CD4-positive, CD25-positive, alpha-beta regulatory T cell (primary cell): ENCODE data around the gene RAC3. TPM values are rescaled to one million over a fixed set of nuclear protein-coding genes. Genes with fewer than 3 reads are reported as not detected.

Experiments
- ATAC-seq, 2 donors: fragments of 150-1000 bp; cut with Tn5 transposase; one replicate each; pipeline ENCODE4 v1.10.0; 2021; ENCODE audit warnings: low read depth in 2 of 2, moderate number of reproducible peaks in 2 of 2, moderate library complexity in 1 of 2
- DNase-seq, 3 donors: peaks; one replicate each; pipeline versions ENCODE4 v3.0.0 to v3.0.0-alpha.2; 2012 to 2022; ENCODE audit warnings: mixed read lengths in 1 of 3
- H3K27ac ChIP-seq: one replicate; pipeline ENCODE4 v1.7.0; 2013; ENCODE audit warnings: mild to moderate bottlenecking, low read length; ENCODE audit not compliant: insufficient read depth, poor library complexity, severe bottlenecking
- H3K27me3 ChIP-seq: one replicate; pipeline ENCODE4 v1.7.0; 2013; ENCODE audit warnings: low read length; ENCODE audit not compliant: control insufficient read depth, insufficient read depth
- H3K36me3 ChIP-seq: one replicate; pipeline ENCODE4 v1.7.0; 2013; ENCODE audit warnings: mild to moderate bottlenecking, low read length, moderate library complexity; ENCODE audit not compliant: control insufficient read depth, insufficient read depth
- H3K4me1 ChIP-seq: 2 replicates; pipeline ENCODE4 v1.7.0; 2013; ENCODE audit warnings: mild to moderate bottlenecking, low read length; ENCODE audit not compliant: insufficient read depth, control insufficient read depth, poor library complexity, severe bottlenecking
- H3K4me3 ChIP-seq: one replicate; pipeline ENCODE4 v1.7.0; 2013; ENCODE audit warnings: low read depth, mild to moderate bottlenecking, low read length, moderate library complexity
- H3K9me3 ChIP-seq, 2 experiments: 1 replicate in 1 of 2; 2 replicates in 1 of 2; pipeline ENCODE4 v1.7.0; 2013; ENCODE audit warnings: low read length in 2 of 2, mild to moderate bottlenecking in 1 of 2, moderate library complexity in 1 of 2; ENCODE audit not compliant: control insufficient read depth in 2 of 2
- H3K27ac Mint-ChIP-seq, 3 donors: one replicate each; pipeline ENCODE4 v1.8.0; 2020 to 2022; ENCODE audit warnings: mild to moderate bottlenecking in 3 of 3, mixed read lengths in 3 of 3, moderate library complexity in 2 of 3
- H3K27me3 Mint-ChIP-seq: one replicate; pipeline ENCODE4 v1.8.0; 2022; ENCODE audit warnings: mild to moderate bottlenecking, mixed read lengths
- H3K36me3 Mint-ChIP-seq: one replicate; pipeline ENCODE4 v1.8.0; 2020; ENCODE audit warnings: mixed read lengths
- H3K4me1 Mint-ChIP-seq, 4 donors: one replicate each; pipeline ENCODE4 v1.8.0; 2020 to 2022; ENCODE audit warnings: mixed read lengths in 4 of 4, mild to moderate bottlenecking in 1 of 4
- H3K4me3 Mint-ChIP-seq, 4 donors: one replicate each; pipeline ENCODE4 v1.8.0; 2020 to 2022; ENCODE audit warnings: mild to moderate bottlenecking in 4 of 4, mixed read lengths in 4 of 4, moderate library complexity in 3 of 4
- H3K9me3 Mint-ChIP-seq, 7 donors: one replicate each; pipeline ENCODE4 v1.8.0; 2020 to 2022; ENCODE audit warnings: mixed read lengths in 7 of 7, mild to moderate bottlenecking in 3 of 7, moderate library complexity in 2 of 7
- polyA plus RNA-seq, 4 donors: library from polyadenylated mRNA; unstranded; fragments of 300-500 nt; fragmentation: Illumina TruSeq; gene quantifications; one replicate each; pipeline ENCODE4 v1.2.3, GENCODE V29; 2021
- total RNA-seq: library from RNA; stranded (reverse); gene quantifications from one replicate; pipeline ENCODE4 v1.2.3, GENCODE V29; 2022

Gene RAC3
- total and polyA plus RNA-seq, 5 donors from 2014 or later = 0.26 to 3.6 TPM; not detected in 3

DNA sequence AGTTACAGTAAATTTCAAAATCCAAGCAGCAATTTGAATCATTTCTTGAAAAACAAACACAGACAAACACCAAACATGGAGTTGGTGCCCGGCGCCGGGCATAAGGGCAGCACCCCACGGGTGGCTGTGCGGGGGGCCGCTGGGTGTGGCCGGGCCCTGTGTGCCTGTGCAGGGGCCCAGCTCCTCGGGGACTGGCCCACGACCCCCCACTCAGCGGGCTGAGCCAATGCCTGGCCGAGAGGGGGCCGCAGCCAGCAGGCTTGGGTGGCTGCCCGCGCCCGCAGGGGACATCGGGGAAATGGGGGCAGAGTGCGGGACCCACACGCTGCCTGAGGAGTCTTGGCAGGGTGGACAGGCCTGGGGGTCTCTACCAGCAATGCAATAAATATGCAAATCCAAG lies 47.0 kb downstream of the RAC3 start:
- no peak overlapping the region for H3K27ac ChIP-seq
- no peaks in the 10 kb centered on the region for H3K4me1 ChIP-seq
- peaks cover 17% of the 10 kb centered on the region for H3K36me3 ChIP-seq
- H3K27me3 Mint-ChIP-seq = peaks cover 8% of the 10 kb centered on the region
- H3K9me3 Mint-ChIP-seq = no peaks in the 10 kb centered on the region
- no peaks in the 10 kb centered on the region for H3K27me3 ChIP-seq
- no peak overlapping the region for H3K4me3 ChIP-seq
- H3K4me3 Mint-ChIP-seq = no peak overlapping the region
- DNase-seq = no peak
- no peak for ATAC-seq
- no peak overlapping the region for H3K27ac Mint-ChIP-seq
- H3K9me3 ChIP-seq = no peaks in the 10 kb centered on the region
- H3K4me1 Mint-ChIP-seq = no peaks in the 10 kb centered on the region
- H3K36me3 Mint-ChIP-seq = no peaks in the 10 kb centered on the region

DNA sequence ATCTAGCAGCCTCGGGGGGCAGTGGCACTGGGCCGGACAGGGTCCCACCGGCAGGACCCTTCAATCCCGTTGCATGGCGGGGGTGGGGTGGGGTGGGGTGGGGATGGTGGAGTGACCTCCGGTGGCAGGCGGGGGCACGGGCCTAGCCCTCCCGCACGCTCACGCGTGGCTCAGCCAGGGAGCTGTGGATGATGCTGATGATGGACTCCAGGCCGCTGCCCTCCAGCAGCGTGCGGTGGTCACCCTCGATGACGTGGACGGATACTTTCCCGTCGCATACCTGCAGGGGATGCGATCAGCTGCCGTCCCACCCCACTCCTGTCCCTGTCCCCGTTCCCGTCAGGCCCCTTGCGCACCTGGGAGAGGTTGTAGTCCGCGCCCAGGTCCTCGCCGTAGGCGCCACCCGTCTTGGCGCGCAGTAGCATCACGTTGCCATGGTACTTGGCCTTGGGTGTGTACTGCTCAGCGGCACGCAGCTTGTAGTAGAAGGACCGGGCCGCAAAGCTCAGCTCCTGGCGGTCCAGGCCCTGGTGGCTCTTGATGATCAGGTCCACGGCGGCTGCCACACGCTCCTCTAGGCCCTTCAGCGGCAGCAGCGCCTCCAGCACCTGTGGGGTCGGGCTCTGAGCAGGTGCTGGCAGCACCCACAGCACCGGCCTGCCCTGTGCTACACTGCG lies 47.7 kb downstream of the RAC3 start:
- no peaks in the 10 kb centered on the region for H3K27me3 ChIP-seq
- no peak for ATAC-seq
- peaks cover 19% of the 10 kb centered on the region for H3K36me3 ChIP-seq
- H3K27me3 Mint-ChIP-seq = peaks cover 5% of the 10 kb centered on the region
- no peak overlapping the region for H3K4me3 Mint-ChIP-seq
- no peaks in the 10 kb centered on the region for H3K9me3 ChIP-seq
- H3K27ac ChIP-seq = no peak overlapping the region
- no peaks in the 10 kb centered on the region for H3K4me1 Mint-ChIP-seq
- H3K36me3 Mint-ChIP-seq = no peaks in the 10 kb centered on the region
- H3K9me3 Mint-ChIP-seq = no peaks in the 10 kb centered on the region
- H3K4me3 ChIP-seq = no peak overlapping the region
- H3K27ac Mint-ChIP-seq = no peak overlapping the region
- no peaks in the 10 kb centered on the region for H3K4me1 ChIP-seq
- no peak for DNase-seq

DNA sequence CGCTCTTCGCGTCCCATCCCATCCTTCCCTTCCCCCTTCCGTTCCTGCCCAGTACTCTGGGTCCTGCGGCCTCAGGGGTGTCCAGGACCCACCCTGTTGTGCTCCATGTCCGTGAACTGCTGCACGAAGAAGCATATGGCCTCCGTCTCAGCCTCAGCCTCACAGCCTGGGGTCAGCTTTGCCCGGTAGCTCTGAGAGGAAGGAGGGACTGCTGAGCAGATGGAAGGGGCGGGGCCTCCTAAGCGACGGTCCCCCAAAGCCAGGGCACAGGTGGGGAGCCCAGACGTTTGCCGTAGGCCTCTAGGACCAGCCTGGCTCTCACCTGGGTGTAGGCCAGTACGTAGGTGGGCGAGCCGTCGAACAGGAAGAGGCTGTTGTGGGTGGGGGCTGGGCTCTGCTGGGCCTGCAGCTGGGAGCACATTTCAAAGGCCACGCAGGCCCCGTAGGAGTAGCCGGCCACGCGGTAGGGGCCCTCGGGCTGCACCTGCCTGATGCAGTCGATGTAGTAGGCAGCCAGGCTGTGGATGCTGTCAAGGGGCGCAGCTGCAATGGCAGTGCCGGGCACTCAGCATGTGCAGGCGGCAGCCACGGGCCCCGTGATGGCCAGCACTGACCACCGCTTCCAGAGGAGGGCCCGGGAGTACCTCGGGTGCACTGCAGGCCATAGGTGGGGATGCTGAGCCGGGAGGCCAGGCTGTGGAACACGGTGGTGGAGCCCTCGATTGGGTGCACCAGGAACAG lies 48.7 kb downstream of the RAC3 start:
- Histone ChIP-seq H3K27me3 (no peaks in the 10 kb centered on the region), H3K27ac (no peak overlapping the region), H3K4me3 (no peak overlapping the region), H3K4me1 (no peaks in the 10 kb centered on the region), H3K9me3 (no peaks in the 10 kb centered on the region), H3K36me3 (peaks cover 20% of the 10 kb centered on the region)
- no peak for DNase-seq
- Mint-ChIP-seq H3K4me1 (no peaks in the 10 kb centered on the region), H3K4me3 (no peak overlapping the region), H3K27me3 (no peaks in the 10 kb centered on the region), H3K9me3 (no peaks in the 10 kb centered on the region), H3K27ac (no peak overlapping the region), H3K36me3 (no peaks in the 10 kb centered on the region)
- no peak for ATAC-seq

DNA sequence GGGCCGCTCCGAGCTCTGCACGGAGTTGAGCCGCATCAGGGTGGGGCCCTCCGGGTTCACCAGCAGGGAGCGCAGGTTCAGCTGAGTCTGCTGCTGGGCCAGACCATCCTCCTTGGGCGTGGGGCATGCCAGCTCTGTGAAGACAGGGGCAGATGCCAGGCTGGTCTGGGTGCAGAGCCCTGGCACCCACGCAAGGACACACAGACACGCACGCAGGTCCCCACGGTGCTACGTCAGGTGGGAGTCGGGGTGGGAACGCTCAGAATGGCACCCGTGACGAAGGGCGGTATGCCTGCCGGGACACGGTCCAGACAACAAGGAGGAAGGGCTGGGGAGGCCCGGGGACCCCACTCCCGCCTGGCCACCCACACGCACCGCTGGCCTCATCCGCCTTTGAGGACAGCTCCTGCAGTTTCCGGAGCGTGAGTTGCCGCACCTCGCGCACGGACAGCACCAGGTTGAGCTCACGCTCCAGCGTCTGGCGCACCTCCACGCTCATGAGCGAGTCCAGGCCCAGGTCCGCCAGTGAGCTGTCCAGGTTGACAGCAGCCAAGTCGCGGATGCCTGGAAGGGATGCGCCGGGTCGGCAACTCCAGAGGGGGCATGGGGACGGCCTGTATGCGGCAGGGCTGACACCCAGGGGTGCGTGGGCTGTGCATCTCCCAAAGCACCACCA lies 49.4 kb downstream of the RAC3 start:
- no peaks in the 10 kb centered on the region for H3K9me3 Mint-ChIP-seq
- no peak for ATAC-seq

DNA sequence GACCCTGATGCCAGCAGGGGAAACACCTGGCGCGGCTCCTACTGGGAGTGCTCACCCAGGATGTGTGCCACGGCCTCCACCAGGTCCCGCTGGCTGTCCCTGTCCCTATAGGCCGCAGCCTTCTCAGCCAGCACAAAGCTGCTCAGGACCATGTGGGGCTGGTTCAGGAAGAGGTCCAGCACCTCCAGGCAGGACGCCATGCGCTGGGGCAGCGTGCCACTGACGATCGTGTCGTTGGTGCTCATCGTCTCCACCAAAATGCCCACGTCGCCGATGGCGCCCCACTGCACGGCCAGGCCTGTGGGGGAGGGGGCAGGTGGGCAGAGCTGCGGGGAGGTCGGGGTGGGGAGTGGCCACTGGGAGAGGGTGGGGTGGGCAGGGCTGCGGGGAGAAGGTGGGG lies 50.1 kb downstream of the RAC3 start:
- ATAC-seq = no peak
- Mint-ChIP-seq H3K4me3 (no peak overlapping the region), H3K36me3 (no peaks in the 10 kb centered on the region), H3K4me1 (no peaks in the 10 kb centered on the region), H3K9me3 (no peaks in the 10 kb centered on the region), H3K27me3 (no peaks in the 10 kb centered on the region), H3K27ac (no peak overlapping the region)
- no peak overlapping the region for H3K27ac ChIP-seq
- peaks cover 26% of the 10 kb centered on the region for H3K36me3 ChIP-seq
- DNase-seq = no peak
- H3K27me3 ChIP-seq = no peaks in the 10 kb centered on the region
- no peaks in the 10 kb centered on the region for H3K4me1 ChIP-seq
- no peak overlapping the region for H3K4me3 ChIP-seq
- H3K9me3 ChIP-seq = no peaks in the 10 kb centered on the region

More for the DNA sequence above, 49.4 kb downstream of the RAC3 start:
- Histone ChIP-seq H3K27me3 (no peaks in the 10 kb centered on the region), H3K9me3 (no peaks in the 10 kb centered on the region), H3K27ac (no peak overlapping the region), H3K36me3 (peaks cover 20% of the 10 kb centered on the region), H3K4me1 (no peaks in the 10 kb centered on the region), H3K4me3 (no peak overlapping the region)
- DNase-seq = no peak
- no peaks in the 10 kb centered on the region for H3K4me1 Mint-ChIP-seq
- no peaks in the 10 kb centered on the region for H3K27me3 Mint-ChIP-seq
- no peak overlapping the region for H3K4me3 Mint-ChIP-seq
- no peak overlapping the region for H3K27ac Mint-ChIP-seq
- no peaks in the 10 kb centered on the region for H3K36me3 Mint-ChIP-seq

DNA sequence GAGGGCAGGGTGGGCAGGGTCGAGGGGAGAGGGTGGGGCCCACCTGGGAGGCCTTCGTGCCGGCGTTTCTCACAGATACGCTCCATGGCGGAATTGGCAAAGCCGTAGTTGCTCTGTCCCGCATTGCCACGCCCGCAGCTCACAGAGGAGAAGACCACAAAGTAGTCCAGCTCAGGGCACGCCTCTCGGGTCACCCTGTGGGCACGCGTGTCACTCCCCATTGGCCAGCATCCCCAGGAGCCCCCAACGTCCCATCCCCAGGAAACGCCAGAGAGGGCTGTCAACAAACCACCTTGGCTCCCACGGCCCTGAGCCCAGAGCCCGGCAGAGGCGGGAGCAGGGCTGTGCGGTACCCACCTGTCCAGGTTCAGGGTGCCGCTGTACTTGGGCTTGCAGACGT lies 50.5 kb downstream of the RAC3 start:
- H3K36me3 ChIP-seq = peaks cover 27% of the 10 kb centered on the region
- no peak overlapping the region for H3K27ac Mint-ChIP-seq

DNA sequence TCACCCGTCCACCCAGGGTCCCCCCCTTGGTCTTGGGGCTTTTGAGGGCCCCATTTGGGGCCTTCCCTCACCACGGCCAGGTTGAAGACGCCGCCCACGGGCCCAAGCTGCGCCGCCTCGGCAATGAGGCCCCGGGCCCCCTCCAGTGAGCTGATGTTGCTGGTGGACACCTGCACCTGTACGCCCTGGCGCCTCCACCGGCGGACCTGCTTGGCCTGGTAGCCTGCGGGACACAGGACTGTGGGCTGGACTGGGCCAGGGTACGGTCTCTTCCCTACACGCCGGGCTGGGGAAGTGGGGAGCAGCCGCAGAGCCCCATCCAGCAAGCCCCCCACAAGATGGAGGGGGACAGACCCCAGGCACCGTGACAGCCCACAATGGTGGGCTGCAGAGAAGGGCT lies 51.0 kb downstream of the RAC3 start:
- Histone ChIP-seq H3K27ac (no peak overlapping the region), H3K36me3 (peaks cover 27% of the 10 kb centered on the region), H3K4me3 (no peak overlapping the region), H3K27me3 (no peaks in the 10 kb centered on the region), H3K9me3 (no peaks in the 10 kb centered on the region), H3K4me1 (no peaks in the 10 kb centered on the region)
- Mint-ChIP-seq H3K27me3 (no peaks in the 10 kb centered on the region), H3K36me3 (no peaks in the 10 kb centered on the region), H3K4me3 (no peak overlapping the region), H3K9me3 (no peaks in the 10 kb centered on the region), H3K27ac (no peak overlapping the region), H3K4me1 (no peaks in the 10 kb centered on the region)
- DNase-seq (no peak), ATAC-seq (no peak)

More for the DNA sequence above, 50.5 kb downstream of the RAC3 start:
- Mint-ChIP-seq H3K27me3 (no peaks in the 10 kb centered on the region), H3K4me1 (no peaks in the 10 kb centered on the region), H3K9me3 (no peaks in the 10 kb centered on the region), H3K4me3 (no peak overlapping the region), H3K36me3 (no peaks in the 10 kb centered on the region)
- no peaks in the 10 kb centered on the region for H3K27me3 ChIP-seq
- DNase-seq = no peak
- H3K9me3 ChIP-seq = no peaks in the 10 kb centered on the region
- H3K4me1 ChIP-seq = no peaks in the 10 kb centered on the region
- ATAC-seq = no peak
- H3K4me3 ChIP-seq = no peak overlapping the region
- no peak overlapping the region for H3K27ac ChIP-seq
